HEK293T (cell line): ENCODE data around the gene OPCML.

Experiments
- CTCF ChIA-PET: fragments of 350-600 bp; formaldehyde crosslinking; extraction: SDS; loops from one replicate; lab custom pipeline; 2021; ENCODE audit warnings: antibody characterized with exemption, inconsistent platforms; lab: Yijun Ruan, JAX
- POLR2A ChIA-PET: fragments of 350-600 bp; formaldehyde crosslinking; extraction: SDS; loops from one replicate; lab custom pipeline; 2020; ENCODE audit warnings: antibody characterized with exemption, inconsistent platforms; lab: Yijun Ruan, JAX
- DNase-seq: peaks from one replicate; pipeline ENCODE4 v3.0.0; 2012; ENCODE audit warnings: mixed read lengths; ENCODE audit errors: extremely low spot score
- ARNT ChIP-seq: fragments of 450-650 bp; IDR thresholded peaks from 2 replicates; pipeline ENCODE4 v1.6.1; 2017; ENCODE audit warnings: mild to moderate bottlenecking
- BHLHE40 ChIP-seq: fragments of 450-650 bp; IDR thresholded peaks from 2 replicates; pipeline ENCODE4 v1.6.1; 2016; ENCODE audit warnings: mild to moderate bottlenecking, moderate library complexity, borderline replicate concordance
- CTBP1 ChIP-seq: fragments of 450-650 bp; IDR thresholded peaks from 2 replicates; pipeline ENCODE4 v1.6.1; 2016; ENCODE audit warnings: borderline replicate concordance
- ELF4 ChIP-seq: fragments of 450-650 bp; IDR thresholded peaks from 2 replicates; pipeline ENCODE4 v1.6.1; 2017; ENCODE audit warnings: antibody characterized with exemption
- FOXA1 ChIP-seq: fragments of 450-650 bp; IDR thresholded peaks from 2 replicates; pipeline ENCODE4 v1.6.1; 2016; ENCODE audit warnings: mild to moderate bottlenecking
- FOXK2 ChIP-seq: fragments of 450-650 bp; IDR thresholded peaks from 2 replicates; pipeline ENCODE4 v1.6.1; 2016; ENCODE audit warnings: mild to moderate bottlenecking
- FOXM1 ChIP-seq: fragments of 450-650 bp; IDR thresholded peaks from 2 replicates; pipeline ENCODE4 v1.6.1; 2017; ENCODE audit warnings: mild to moderate bottlenecking, borderline replicate concordance
- HDGF ChIP-seq: fragments of 450-650 bp; IDR thresholded peaks from 2 replicates; pipeline ENCODE4 v1.6.1; 2017; ENCODE audit warnings: antibody characterized with exemption, borderline replicate concordance
- L3MBTL2 ChIP-seq: fragments of 450-650 bp; conservative IDR thresholded peaks from 2 replicates; pipeline ENCODE4 v1.6.1; 2016; ENCODE audit warnings: mild to moderate bottlenecking
- LEF1 ChIP-seq: fragments of 450-650 bp; IDR thresholded peaks from 2 replicates; pipeline ENCODE4 v1.6.1; 2017; ENCODE audit warnings: mild to moderate bottlenecking, borderline replicate concordance
- NFRKB ChIP-seq: fragments of 450-650 bp; IDR thresholded peaks from 2 replicates; pipeline ENCODE4 v1.6.1; 2016; ENCODE audit warnings: mild to moderate bottlenecking, moderate library complexity
- SP1 ChIP-seq: fragments of 450-650 bp; IDR thresholded peaks from 2 replicates; pipeline ENCODE4 v1.6.1; 2017
- SUZ12 ChIP-seq: fragments of 450-650 bp; IDR thresholded peaks from 2 replicates; pipeline ENCODE4 v1.6.1; 2016; ENCODE audit warnings: mild to moderate bottlenecking
- TARDBP ChIP-seq: fragments of 450-650 bp; IDR thresholded peaks from 2 replicates; pipeline ENCODE4 v1.6.1; 2016
- ZNF384 ChIP-seq: fragments of 450-650 bp; IDR thresholded peaks from 2 replicates; pipeline ENCODE4 v1.6.1; 2016
- TF ChIP-seq, protein P1 (sequence below): fragments of 450-650 bp; IDR thresholded peaks from 2 replicates; pipeline ENCODE4 v1.6.1; 2016

Gene OPCML

DNA sequence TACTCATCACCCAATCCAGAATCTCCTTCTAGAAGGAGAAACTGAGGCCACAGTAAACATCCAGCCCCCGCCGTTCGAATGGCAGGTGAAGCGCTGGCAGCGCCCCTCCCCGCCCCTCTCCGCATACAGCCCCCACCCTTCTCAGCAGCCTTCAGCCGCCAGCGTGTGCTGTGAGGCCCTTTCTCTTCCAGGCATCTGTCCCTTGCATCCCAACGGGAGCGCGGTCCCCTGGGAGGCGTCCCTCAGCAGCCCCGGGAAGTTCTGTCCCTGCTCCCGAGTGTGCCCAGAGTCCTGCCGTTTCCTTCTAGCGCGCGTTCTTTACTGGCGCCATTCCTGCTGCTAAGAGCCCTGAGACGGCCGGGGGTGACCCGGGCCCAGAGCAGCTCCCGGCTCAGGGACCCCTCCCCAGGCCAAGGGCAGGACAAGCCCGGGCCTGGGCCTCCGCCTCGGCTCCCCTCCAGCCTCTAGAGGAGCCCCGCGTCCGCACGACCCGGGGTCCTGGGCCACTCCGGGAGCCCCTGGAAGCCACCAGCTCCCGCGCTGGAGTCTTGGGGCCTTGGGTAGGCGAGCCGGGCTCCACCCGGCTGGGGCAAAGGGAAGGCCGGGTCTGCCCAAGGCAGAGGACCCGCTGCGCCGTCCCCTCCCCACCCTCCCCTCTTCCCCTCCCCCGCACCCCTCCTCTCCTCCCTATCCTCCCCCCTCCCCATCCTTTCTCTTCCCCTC lies 450.4 kb downstream of the OPCML start:
- TF ChIP-seq HDGF: no peak
- TF ChIP-seq SP1: no peak
- no peak for TF ChIP-seq NFRKB
- TF ChIP-seq, protein P1, sequence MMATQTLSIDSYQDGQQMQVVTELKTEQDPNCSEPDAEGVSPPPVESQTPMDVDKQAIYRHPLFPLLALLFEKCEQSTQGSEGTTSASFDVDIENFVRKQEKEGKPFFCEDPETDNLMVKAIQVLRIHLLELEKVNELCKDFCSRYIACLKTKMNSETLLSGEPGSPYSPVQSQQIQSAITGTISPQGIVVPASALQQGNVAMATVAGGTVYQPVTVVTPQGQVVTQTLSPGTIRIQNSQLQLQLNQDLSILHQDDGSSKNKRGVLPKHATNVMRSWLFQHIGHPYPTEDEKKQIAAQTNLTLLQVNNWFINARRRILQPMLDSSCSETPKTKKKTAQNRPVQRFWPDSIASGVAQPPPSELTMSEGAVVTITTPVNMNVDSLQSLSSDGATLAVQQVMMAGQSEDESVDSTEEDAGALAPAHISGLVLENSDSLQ: no peak
- TF ChIP-seq LEF1: no peak
- TF ChIP-seq CTBP1: no peak
- no peak for TF ChIP-seq FOXK2
- no peak for TF ChIP-seq SUZ12
- TF ChIP-seq FOXM1: no peak
- TF ChIP-seq ZNF384: no peak
- TF ChIP-seq FOXA1: no peak
- no peak for TF ChIP-seq ELF4
- no peak for TF ChIP-seq ARNT
- no peak for TF ChIP-seq L3MBTL2
- no peak for TF ChIP-seq BHLHE40
- TF ChIP-seq TARDBP: no peak
- CTCF ChIA-PET: no interaction called here
- POLR2A ChIA-PET: no interaction called here
- no peak for DNase-seq

DNA sequence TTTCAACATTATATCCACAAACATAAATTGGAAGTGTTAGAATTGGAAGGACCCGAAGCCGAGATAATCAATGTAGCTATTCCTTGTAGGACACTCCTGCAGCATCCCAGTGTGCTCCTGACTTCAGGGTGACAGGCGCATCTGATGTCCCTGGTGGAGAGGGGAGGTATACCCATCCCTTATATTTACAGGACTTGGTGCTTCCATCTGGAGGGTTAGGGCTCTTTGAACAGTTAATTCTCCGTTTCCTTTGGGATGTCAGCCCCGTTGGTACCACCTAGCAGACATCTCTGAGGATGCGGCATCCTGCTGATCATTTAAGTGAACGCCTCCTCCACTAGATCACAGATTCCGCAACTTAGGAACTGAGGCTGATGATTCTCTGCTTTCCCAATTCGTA lies 451.3 kb downstream of the OPCML start:
- ChIA-PET CTCF (interaction anchor here (0.6 to 1.1 kb wide), 2 partner anchors 54 to 479 kb away, joined by 3 to 4 read pairs; no protein-coding TSS in a partner anchor), POLR2A (no interaction called here)
- TF ChIP-seq FOXM1: no peak
- no peak for TF ChIP-seq BHLHE40
- TF ChIP-seq HDGF: no peak
- no peak for TF ChIP-seq SUZ12
- no peak for TF ChIP-seq FOXA1
- TF ChIP-seq ELF4: no peak
- no peak for TF ChIP-seq FOXK2
- no peak for TF ChIP-seq SP1
- TF ChIP-seq, protein P1: no peak
- no peak for TF ChIP-seq CTBP1
- TF ChIP-seq ZNF384: no peak
- no peak for TF ChIP-seq LEF1
- DNase-seq: no peak

DNA sequence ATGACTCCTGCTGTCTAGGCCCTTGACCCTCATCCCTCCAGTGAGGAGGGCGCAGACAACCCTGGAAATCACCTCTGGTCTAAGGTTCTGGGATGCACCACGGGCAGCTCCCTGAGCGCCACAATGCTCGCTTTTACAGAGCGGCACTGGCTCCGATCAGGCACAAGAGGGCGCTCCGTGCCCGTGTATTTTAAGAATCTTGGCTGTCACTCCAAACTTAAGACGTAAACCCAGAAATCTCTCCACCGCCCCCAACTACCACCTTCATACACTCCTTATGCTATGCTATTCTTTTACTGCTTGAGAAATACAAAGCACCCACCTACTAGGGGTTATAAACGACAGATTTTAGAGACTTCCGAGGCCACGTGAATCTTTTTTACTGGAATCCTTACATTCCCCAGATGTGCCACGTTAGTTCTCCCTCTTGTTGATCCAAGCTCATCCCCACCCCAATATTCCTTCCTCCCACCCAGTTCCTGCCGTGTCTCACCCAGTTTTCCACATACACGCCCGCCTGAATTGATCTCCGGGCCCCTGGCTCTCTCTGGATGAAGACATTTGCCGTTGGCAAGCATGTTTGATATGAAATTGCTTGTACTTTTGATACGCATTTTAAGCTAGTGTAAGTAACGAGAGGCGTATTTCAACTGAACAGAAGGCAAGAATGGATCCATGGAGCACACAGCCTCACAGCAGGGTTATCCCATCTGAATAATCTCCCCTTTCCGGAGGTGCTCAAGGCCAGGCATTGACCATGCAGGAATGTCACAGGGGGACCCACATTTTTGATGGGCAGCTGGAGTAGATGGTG lies 453.5 kb downstream of the OPCML start:
- TF ChIP-seq, protein P1: peak; percentile 91
- TF ChIP-seq SP1: no peak

DNA sequence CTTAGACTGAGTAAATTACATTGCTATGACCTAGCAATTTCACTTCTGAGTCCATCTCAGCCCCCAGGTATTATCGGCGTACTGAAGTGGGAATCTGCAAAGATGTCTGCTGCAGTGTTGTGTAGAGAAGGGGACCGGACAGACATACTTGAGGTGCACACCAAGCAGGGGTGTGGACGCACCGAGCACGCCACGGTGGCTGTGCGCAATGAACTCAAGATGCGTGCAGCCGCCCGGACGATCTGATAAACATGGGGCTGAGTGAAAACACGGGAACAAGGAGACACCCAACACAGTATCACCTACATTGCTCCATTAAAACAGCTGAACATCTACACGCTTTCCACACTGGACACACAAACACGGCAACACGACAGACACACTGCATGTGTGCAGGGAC lies 454.3 kb downstream of the OPCML start:
- CTCF ChIA-PET: interaction anchor here (0.6 to 2.7 kb wide), 5 partner anchors 87 to 759 kb away, joined by 3 to 19 read pairs (median 3); no protein-coding TSS in a partner anchor
- TF ChIP-seq LEF1: no peak
- POLR2A ChIA-PET: no interaction called here
- no peak for DNase-seq

More for the DNA sequence above, 453.5 kb downstream of the OPCML start:
- ChIA-PET CTCF (interaction anchor here (0.6 to 2.7 kb wide), 7 partner anchors 8 to 759 kb away, joined by 3 to 19 read pairs (median 3); no protein-coding TSS in a partner anchor), POLR2A (no interaction called here)
- DNase-seq: peak; percentile 63

DNA sequence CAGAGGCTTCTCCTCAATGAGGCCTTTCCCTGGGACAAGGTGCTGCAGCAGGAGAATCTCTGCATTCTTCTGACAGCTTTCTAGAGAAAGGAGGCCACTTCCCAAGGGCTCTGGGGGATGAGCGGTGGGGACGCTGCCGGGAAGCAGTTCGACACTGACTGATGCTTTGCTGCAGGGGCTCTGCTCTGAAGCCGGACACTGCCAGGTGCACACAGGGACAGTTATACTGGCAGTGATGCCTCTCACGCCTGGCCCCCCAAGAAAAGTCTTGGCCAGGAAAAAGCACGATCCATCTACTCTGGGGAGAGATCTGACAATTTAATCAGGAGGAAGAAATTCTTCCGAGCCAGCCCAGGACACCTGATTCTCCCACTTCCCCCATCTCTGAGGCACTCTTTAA lies 456.9 kb downstream of the OPCML start:
- CTCF ChIA-PET: no interaction called here

More for the DNA sequence above, 456.9 kb downstream of the OPCML start:
- no peak for TF ChIP-seq HDGF
- no peak for TF ChIP-seq LEF1
- TF ChIP-seq, protein P1: no peak
- TF ChIP-seq FOXM1: no peak
- no peak for TF ChIP-seq SP1
- TF ChIP-seq SUZ12: no peak
- no peak for TF ChIP-seq NFRKB
- no peak for TF ChIP-seq ARNT
- no peak for TF ChIP-seq BHLHE40
- no peak for TF ChIP-seq CTBP1
- DNase-seq: no peak
- POLR2A ChIA-PET: no interaction called here
